Germinal center (tissue), 1 donor: Measurements from ENCODE around the gene NMRAL1.

Experiments used
- DNase-seq: peaks from one replicate; pipeline ENCODE4 v3.0.0; 2012; ENCODE audit warnings: mixed read lengths, low spot score

Gene NMRAL1

DNA sequence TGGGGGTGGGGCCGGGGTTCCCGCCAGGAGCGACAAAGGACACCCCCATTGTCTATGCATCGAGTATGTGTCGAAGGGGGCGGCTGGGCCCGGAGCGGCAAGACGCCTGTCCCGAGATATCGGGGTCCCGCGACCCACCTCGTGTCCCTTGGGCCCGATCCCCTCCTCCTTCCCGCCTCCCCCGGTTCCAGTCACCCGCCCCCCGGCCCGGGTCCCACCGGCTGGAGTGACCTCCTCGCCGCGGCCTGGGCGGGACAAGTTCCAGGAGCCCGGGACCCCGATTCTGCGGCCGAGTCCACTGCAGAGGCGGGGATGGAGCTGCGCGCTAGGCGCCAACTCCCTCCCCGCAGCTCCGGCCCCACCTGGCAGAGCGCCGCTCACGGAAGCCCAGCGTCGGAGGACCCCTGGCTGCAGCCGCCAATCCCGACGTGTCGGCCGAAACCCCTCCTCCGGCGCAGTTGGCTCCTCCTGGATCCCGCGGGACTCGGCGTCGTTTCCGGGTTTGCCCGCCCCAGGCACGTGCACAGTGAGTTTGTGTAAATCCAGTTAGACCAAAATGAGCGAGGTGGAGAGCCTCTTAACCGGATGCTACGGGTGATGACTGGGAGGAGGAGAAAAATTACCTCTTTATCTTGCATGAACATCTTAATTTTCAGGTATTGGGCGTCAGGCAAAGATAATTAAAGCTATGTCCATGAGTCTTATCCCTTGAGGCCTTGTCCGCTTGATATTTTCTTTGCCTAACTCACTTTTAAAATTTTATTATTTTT lies at the start of gene NMRAL1:
Gene NMRAL1 (minus strand): TSS at position 434 of the 770 bp plus-strand sequence. CDS start 493 bp downstream, outside the sequence.
- DNase-seq = peak; percentile 85

GRCh38 chr16:4523686-4524085 lies 49.3 kb upstream of the NMRAL1 start:
- DNase-seq = no peak

- DNase-seq = no peak
Measured at GRCh38 chr16:4522051-4522581, 47.7 kb upstream of the NMRAL1 start.

GRCh38 chr16:4520913-4521312 lies 46.5 kb upstream of the NMRAL1 start:
- no peak for DNase-seq

- DNase-seq = no peak
Measured at GRCh38 chr16:4519274-4520058, 45.0 kb upstream of the NMRAL1 start.

DNA sequence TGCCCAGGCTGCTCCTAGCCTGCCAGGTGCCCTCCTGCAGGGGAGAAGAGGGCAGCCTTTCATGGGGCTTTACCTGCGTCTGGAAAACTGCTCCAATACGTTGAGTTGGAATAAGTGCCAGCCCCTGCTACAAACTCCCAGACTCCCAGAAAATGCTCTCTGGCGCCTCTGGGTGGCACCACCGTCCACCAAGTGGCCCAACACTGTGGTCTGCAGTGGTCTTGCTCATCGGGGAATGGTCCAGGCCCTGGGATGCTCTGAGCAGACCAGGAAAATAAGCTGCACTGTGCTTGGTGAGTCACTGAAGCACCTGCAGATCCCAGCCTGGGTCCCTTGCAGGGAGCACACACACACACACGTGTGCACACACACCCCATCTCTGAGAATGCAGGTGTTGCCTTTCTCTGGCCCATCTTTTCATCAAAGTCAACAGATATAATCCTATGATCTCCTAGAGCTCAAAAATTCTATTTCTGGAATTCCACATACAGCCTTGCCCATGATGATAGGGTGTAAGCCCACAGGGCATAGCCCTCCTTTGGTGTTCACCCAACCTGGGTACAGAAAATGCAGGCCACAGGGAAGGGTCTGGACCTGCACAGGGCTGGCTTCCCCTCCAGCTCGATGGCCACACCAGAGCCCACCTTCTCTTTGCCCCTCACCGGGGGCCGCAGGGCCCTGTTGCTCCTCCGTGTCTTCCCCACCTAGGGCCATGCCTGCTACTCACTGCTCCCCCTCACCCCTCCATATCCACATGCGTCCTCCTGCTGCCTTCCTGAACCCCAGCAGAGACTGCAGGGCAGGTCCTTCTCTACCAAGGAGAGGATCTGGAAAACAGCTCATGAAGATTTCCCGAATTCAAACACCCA lies 43.6 kb upstream of the NMRAL1 start:
- DNase-seq = no peak

GRCh38 chr16:4515611-4516233 lies 41.3 kb upstream of the NMRAL1 start:
- no peak for DNase-seq

DNA sequence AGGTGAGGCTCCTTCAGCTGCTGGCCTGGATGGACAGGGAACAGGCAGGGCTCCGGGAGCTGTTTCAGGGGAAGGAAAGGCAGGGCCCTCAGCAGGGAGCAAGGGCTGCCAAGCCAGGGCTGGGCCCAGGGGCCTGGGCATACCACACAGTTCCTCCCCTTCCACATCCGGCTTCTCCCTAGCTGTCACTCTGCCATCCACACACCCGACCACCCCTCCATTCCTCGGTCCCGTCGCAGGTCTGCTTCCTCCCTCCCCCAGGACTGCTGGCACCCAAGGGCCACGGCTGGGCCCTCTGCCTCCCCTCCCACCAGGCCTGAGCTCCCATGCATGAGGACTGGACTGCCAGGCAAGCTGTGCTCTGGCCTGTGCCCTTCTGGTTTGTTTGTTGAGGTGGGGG lies 40.2 kb upstream of the NMRAL1 start:
- no peak for DNase-seq

DNA sequence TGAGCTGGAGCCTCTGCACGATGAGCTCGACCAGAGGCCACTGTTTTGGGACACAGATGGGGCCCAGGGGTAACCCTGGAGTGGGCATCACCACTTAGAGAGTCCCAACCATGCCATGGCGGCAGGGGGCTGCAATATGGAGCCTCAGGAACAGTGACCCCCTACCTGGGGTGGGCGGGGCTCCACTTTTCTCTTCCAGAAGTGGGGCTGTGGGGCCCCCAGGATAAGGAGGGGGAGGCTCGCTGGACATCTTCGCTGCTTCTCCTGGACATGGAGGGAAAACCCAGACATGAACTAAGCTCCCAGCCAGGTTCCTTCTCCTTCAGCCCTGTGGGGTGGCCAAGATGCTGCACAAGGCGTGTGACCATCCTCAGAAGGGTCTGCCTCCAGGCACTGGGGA lies 39.5 kb upstream of the NMRAL1 start:
- no peak for DNase-seq

GRCh38 chr16:4513086-4513860 lies 38.8 kb upstream of the NMRAL1 start:
- DNase-seq = no peak

- DNase-seq = no peak
Measured at GRCh38 chr16:4512473-4512872, 38.0 kb upstream of the NMRAL1 start.

GRCh38 chr16:4511441-4512082 lies 37.1 kb upstream of the NMRAL1 start:
- no peak for DNase-seq

GRCh38 chr16:4510747-4511426 lies 36.5 kb upstream of the NMRAL1 start:
- DNase-seq = no peak

DNA sequence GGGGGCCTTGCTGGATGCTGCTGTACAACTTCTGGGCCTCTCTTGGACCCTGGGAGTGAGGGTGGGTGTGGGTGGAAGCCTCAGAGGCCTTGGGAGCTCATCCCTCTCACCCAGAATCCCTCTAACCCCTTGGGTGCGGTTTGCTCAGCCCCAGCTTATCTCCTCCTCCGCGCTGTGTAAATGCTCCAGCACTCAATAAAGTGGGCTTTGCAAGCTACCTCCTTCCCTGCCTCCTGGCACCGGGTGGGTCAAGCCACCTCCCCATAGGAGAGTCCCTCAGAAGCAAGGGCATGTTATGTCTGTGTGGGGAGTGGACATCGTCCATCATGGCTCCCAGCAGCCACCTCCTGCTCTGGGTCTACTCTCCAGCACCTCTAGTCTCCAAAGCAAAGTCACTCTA lies 35.7 kb upstream of the NMRAL1 start:
- no peak for DNase-seq

- DNase-seq = no peak
Measured at GRCh38 chr16:4509420-4509819, 35.0 kb upstream of the NMRAL1 start.

GRCh38 chr16:4508806-4509205 lies 34.4 kb upstream of the NMRAL1 start:
- DNase-seq = no peak

GRCh38 chr16:4507588-4508345 lies 33.3 kb upstream of the NMRAL1 start:
- no peak for DNase-seq

DNA sequence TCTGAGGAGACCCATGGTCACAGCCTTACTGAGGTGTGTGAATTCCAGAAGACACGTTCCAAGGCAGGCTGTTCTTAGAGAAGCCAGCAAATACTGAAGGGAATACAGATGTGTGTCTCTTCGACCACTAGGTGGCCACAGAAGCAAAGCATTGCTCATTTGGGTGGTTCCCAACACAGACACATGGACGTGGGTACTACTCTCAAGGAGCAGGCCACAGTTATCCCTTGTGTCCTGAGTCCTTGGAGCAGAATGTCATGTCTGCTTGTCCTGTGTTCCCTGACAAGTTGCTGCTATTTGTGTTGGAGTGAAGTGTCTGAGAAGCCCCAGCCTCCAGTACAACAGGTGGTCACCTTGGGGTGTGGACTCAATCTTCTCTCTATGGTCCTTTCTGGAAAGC lies 32.0 kb upstream of the NMRAL1 start:
- peak; percentile 71 for DNase-seq
